Muscle layer of colon (tissue), 2 donors: ENCODE measurements around the gene RETREG1.

Source experiments
- H3K27ac ChIP-seq: one replicate; pipeline ENCODE4 v1.7.0; 2013; ENCODE audit warnings: low read depth, mild to moderate bottlenecking, low read length, moderate library complexity
- H3K27me3 ChIP-seq, 2 donors: one replicate each; pipeline ENCODE4 v1.7.0; 2013; ENCODE audit warnings: low read length in 2 of 2, mild to moderate bottlenecking in 2 of 2; ENCODE audit not compliant: insufficient read depth in 2 of 2, control insufficient read depth in 1 of 2
- H3K36me3 ChIP-seq: one replicate; pipeline ENCODE4 v1.7.0; 2013; ENCODE audit warnings: mild to moderate bottlenecking, low read length; ENCODE audit not compliant: insufficient read depth
- H3K4me1 ChIP-seq: one replicate; pipeline ENCODE4 v1.7.0; 2013; ENCODE audit warnings: mild to moderate bottlenecking, low read length; ENCODE audit not compliant: insufficient read depth
- H3K4me3 ChIP-seq, 2 donors: one replicate each; pipeline ENCODE4 v1.7.0; 2013; ENCODE audit warnings: low read length in 2 of 2, low read depth in 1 of 2, mild to moderate bottlenecking in 1 of 2, moderate library complexity in 1 of 2
- H3K9ac ChIP-seq: one replicate; pipeline ENCODE4 v1.7.0; 2013; ENCODE audit warnings: low read length
- H3K9me3 ChIP-seq: one replicate; pipeline ENCODE4 v1.7.0; 2013; ENCODE audit warnings: mild to moderate bottlenecking, low read length
- donor health status: abdominal sarcoma.
- donor health status: Adenocarcinoma of cecum.

Gene RETREG1

GRCh38 chr5:16593013-16593412 is 23.8 kb downstream of the RETREG1 start:
- H3K4me1 ChIP-seq = no peaks in the 10 kb centered on the region
- no peaks in the 10 kb centered on the region for H3K27me3 ChIP-seq
- no peaks in the 10 kb centered on the region for H3K9me3 ChIP-seq
- no peak overlapping the region for H3K9ac ChIP-seq
- no peaks in the 10 kb centered on the region for H3K36me3 ChIP-seq
- no peak overlapping the region for H3K27ac ChIP-seq
- H3K4me3 ChIP-seq = no peak overlapping the region

- no peak overlapping the region for H3K27ac ChIP-seq
- no peaks in the 10 kb centered on the region for H3K27me3 ChIP-seq
- no peaks in the 10 kb centered on the region for H3K4me1 ChIP-seq
Measured at GRCh38 chr5:16592255-16592654, 24.5 kb downstream of the RETREG1 start.

GRCh38 chr5:16590685-16591084 is 26.1 kb downstream of the RETREG1 start:
- no peak overlapping the region for H3K9ac ChIP-seq
- H3K9me3 ChIP-seq = no peaks in the 10 kb centered on the region
- no peaks in the 10 kb centered on the region for H3K4me1 ChIP-seq
- no peaks in the 10 kb centered on the region for H3K27me3 ChIP-seq
- H3K36me3 ChIP-seq = no peaks in the 10 kb centered on the region
- H3K4me3 ChIP-seq = no peak overlapping the region
- no peak overlapping the region for H3K27ac ChIP-seq

More at GRCh38 chr5:16592255-16592654, 24.5 kb downstream of the RETREG1 start:
- Histone ChIP-seq H3K4me3 (no peak overlapping the region), H3K36me3 (no peaks in the 10 kb centered on the region), H3K9ac (no peak overlapping the region), H3K9me3 (no peaks in the 10 kb centered on the region)

- no peaks in the 10 kb centered on the region for H3K9me3 ChIP-seq
- no peak overlapping the region for H3K27ac ChIP-seq
- no peak overlapping the region for H3K4me3 ChIP-seq
- no peaks in the 10 kb centered on the region for H3K4me1 ChIP-seq
- H3K9ac ChIP-seq = no peak overlapping the region
- H3K27me3 ChIP-seq = no peaks in the 10 kb centered on the region
- no peaks in the 10 kb centered on the region for H3K36me3 ChIP-seq
Measured at GRCh38 chr5:16589658-16590057, 27.1 kb downstream of the RETREG1 start.

- no peak overlapping the region for H3K27ac ChIP-seq
- no peaks in the 10 kb centered on the region for H3K36me3 ChIP-seq
- no peak overlapping the region for H3K4me3 ChIP-seq
- H3K27me3 ChIP-seq = no peaks in the 10 kb centered on the region
- no peaks in the 10 kb centered on the region for H3K9me3 ChIP-seq
- H3K4me1 ChIP-seq = no peaks in the 10 kb centered on the region
- no peak overlapping the region for H3K9ac ChIP-seq
Measured at GRCh38 chr5:16588434-16589214, 28.2 kb downstream of the RETREG1 start.

GRCh38 chr5:16586556-16586955 is 30.2 kb downstream of the RETREG1 start:
- no peak overlapping the region for H3K27ac ChIP-seq

GRCh38 chr5:16585041-16585667 is 31.6 kb downstream of the RETREG1 start:
- H3K27me3 ChIP-seq = no peaks in the 10 kb centered on the region
- no peak overlapping the region for H3K27ac ChIP-seq
- no peaks in the 10 kb centered on the region for H3K9me3 ChIP-seq
- no peak overlapping the region for H3K4me3 ChIP-seq
- H3K9ac ChIP-seq = no peak overlapping the region
- no peaks in the 10 kb centered on the region for H3K36me3 ChIP-seq
- peaks cover 7% of the 10 kb centered on the region for H3K4me1 ChIP-seq

More at GRCh38 chr5:16586556-16586955, 30.2 kb downstream of the RETREG1 start:
- Histone ChIP-seq H3K9ac (no peak overlapping the region), H3K4me3 (no peak overlapping the region), H3K9me3 (no peaks in the 10 kb centered on the region), H3K4me1 (no peaks in the 10 kb centered on the region), H3K36me3 (no peaks in the 10 kb centered on the region), H3K27me3 (no peaks in the 10 kb centered on the region)

GRCh38 chr5:16582081-16582480 is 34.7 kb downstream of the RETREG1 start:
- no peaks in the 10 kb centered on the region for H3K27me3 ChIP-seq
- no peak overlapping the region for H3K27ac ChIP-seq
- H3K36me3 ChIP-seq = no peaks in the 10 kb centered on the region
- H3K4me1 ChIP-seq = peaks cover 9% of the 10 kb centered on the region
- H3K9me3 ChIP-seq = no peaks in the 10 kb centered on the region
- H3K9ac ChIP-seq = no peak overlapping the region
- no peak overlapping the region for H3K4me3 ChIP-seq

- no peaks in the 10 kb centered on the region for H3K36me3 ChIP-seq
- no peaks in the 10 kb centered on the region for H3K9me3 ChIP-seq
- H3K4me3 ChIP-seq = no peak overlapping the region
- H3K4me1 ChIP-seq = peaks cover 13% of the 10 kb centered on the region
- no peaks in the 10 kb centered on the region for H3K27me3 ChIP-seq
- H3K27ac ChIP-seq = no peak overlapping the region
- H3K9ac ChIP-seq = no peak overlapping the region
Measured at GRCh38 chr5:16580382-16580781, 36.4 kb downstream of the RETREG1 start.

- no peak overlapping the region for H3K4me3 ChIP-seq
- no peaks in the 10 kb centered on the region for H3K9me3 ChIP-seq
- no peaks in the 10 kb centered on the region for H3K27me3 ChIP-seq
- H3K9ac ChIP-seq = no peak overlapping the region
- H3K4me1 ChIP-seq = peaks cover 21% of the 10 kb centered on the region
- no peak overlapping the region for H3K27ac ChIP-seq
- no peaks in the 10 kb centered on the region for H3K36me3 ChIP-seq
Measured at GRCh38 chr5:16579142-16579847, 37.5 kb downstream of the RETREG1 start.

GRCh38 chr5:16578474-16578883 is 38.3 kb downstream of the RETREG1 start:
- no peak overlapping the region for H3K9ac ChIP-seq
- no peak overlapping the region for H3K27ac ChIP-seq
- H3K4me1 ChIP-seq = peaks cover 21% of the 10 kb centered on the region
- no peak overlapping the region for H3K4me3 ChIP-seq
- H3K36me3 ChIP-seq = no peaks in the 10 kb centered on the region
- no peaks in the 10 kb centered on the region for H3K27me3 ChIP-seq
- H3K9me3 ChIP-seq = no peaks in the 10 kb centered on the region
